NCI-H2081 (cell line): Measurements from ENCODE around the gene C1orf198.

Source experiments
- DNase-seq, 2 experiments: peaks; one replicate each; lab custom pipeline; 2025; lab: John Stamatoyannopoulos, UW

Gene C1orf198

GRCh38 chr1:230833511-230833910 lies 34.8 kb downstream of the C1orf198 start:
- DNase-seq, result no peak

- no peak for DNase-seq
Measured at GRCh38 chr1:230832476-230832875, 35.8 kb downstream of the C1orf198 start.

DNA sequence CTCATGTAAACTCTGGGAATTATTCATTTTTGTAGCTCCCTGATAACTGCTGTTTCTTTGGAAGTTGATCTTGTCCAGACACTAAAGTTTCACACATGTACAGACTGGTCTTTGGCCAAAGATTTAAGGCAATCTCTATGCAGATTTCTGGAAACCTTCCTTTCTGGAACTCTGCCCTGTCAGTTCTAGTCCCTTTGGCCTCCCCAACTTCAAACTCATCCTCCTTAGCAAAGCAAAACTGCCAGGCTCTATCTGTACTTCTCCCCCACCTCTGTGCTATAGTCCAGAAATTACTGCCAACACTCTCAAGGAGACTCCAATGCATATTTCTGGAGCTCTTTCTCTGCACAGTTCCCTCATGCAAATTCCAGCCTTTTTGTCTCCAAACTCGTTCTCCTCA lies 36.5 kb downstream of the C1orf198 start:
- no peak for DNase-seq

DNA sequence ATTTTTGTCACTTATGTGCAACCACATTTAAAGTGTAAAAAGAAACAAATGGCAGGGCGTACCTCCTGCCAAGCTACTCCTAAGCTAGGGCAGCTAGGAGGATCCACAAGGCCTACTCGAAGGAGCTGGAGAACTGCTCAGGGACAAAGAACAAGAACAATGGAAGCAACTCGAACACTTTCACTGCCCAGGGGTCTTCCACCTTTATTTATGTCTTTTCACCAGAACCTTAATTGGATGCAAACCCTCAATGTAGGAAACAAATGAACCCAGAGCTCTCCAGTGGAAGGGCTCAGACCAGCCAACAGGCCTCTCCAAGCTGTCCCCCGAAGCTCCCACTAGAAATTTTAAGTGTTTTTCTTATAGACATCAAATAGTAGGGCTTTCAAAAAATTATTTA lies 39.9 kb downstream of the C1orf198 start:
- no peak for DNase-seq

GRCh38 chr1:230827801-230828200 lies 40.5 kb downstream of the C1orf198 start:
- DNase-seq, result no peak

DNA sequence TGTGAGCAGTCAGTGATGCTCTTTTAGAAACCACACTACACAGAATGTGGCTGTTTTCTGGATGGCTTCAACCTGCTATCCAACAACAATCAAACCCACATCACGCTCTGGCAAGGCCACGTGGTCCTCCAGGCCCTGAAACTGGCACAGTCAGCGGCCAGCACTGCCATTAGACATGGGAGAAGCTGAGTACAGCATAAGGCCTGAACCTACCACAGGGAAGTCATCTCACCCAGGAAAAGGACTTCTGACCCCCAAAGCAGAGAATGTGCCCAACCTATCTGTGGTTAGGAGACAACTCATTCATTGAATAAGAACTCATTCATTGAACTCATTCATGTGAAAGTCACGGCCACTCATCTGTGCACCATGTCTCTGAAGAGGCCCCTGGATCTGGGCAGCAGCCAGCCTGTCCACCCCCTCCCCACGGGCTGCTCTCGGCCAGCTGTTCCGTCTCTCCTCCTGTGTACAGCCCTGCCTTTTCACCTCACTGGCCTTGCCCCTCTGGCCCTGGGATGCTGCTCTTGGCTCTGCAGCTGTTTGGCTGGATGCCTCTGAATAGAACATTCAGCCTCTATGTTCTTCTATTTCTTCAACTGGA lies 41.1 kb downstream of the C1orf198 start:
- DNase-seq, result no peak

DNA sequence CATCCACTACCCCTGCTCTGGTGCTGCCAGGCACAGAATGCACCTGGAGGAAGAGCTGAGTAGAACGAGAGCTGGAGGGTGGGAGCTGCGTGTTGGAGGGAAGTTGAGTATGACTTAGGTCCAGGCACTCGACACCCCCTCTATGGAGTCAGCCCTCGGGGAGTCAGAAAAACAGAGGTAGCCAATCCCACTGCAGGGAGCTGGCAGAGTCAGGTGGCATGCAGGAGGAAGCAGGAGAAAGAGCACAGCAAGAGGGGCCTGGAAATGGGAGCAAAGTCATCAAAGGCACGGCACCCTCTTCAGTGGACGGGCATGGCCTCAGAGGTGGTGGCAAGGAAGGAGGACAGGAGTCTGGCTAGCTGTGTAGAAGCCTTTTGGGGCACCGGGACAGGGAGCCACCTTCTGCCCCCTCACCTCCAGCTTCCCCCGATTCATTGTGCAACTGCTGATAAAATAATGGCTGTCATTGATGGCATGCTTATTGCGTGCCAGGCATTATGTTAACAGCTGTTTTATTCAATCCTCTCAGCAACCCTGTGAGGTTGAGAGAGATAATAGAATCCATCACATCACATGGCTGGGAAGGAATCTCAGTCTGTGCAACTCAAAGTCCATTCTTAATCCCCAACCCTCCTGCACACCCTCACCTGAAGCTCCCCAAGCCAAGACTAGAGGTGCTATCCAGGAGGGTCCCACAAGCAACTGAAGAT lies 42.0 kb downstream of the C1orf198 start:
- DNase-seq, result no peak

GRCh38 chr1:230825761-230826160 lies 42.6 kb downstream of the C1orf198 start:
- DNase-seq, result no peak

DNA sequence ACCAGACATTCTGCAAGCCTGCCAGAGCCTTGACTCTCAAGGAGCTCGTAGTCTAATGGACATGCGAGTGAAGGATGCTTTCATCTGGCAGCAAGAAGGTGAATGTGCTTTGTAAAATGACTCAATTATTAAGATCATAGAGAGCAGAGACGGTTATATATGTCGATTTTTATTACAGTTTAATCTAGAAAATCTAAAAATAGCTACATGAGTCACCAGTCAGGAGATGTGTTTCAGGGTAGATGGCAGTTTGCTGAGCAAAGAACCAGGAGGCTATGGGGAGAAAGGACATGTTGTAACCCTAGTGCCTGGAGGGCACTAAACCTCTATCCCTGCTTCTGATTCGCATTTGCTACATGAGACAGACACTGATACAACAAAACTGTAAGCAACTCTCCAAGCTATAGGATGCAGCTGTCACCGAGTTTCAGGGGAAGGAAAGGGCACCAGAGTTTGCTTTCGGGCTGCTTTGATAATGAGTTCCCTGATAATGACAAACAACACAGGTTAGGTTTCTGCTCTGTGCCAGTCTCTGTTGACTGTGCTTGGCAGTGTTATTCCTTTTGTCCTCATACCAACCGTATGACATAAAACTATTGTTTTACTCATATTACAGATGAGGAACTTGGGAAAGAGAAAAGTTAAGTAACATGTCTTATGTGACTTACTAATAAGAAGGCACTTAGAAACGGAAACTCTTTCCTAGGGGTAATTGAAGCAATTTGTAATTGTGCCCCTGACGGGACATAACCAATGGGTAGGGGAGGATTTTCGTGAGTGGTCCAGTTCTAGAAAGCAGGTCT lies 43.2 kb downstream of the C1orf198 start:
- peak in 1 of 2 experiments; percentile 21 for DNase-seq

GRCh38 chr1:230824551-230824918 lies 43.8 kb downstream of the C1orf198 start:
- no peak for DNase-seq

DNA sequence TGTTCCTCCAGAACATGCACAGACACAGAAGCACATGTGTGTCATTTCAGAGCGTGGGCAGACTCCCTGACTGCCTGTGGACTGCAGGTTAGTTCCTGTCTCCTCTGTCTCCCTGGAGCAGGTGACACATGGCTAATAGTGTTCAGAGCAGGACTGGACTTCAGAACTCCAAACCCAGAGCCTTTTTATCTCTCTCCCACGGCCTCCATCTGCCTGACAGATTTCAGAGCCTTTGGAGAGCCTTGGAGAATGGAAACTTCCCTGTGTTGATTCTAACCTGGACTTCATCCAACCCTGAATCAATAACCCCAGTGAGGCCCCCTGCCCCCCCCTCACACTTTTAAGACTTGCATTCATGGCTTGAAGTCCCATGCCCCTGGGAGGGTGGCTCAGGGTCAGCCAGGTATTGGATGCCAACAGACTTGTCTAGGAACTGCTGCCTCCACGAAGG lies 44.4 kb downstream of the C1orf198 start:
- DNase-seq, result no peak

DNA sequence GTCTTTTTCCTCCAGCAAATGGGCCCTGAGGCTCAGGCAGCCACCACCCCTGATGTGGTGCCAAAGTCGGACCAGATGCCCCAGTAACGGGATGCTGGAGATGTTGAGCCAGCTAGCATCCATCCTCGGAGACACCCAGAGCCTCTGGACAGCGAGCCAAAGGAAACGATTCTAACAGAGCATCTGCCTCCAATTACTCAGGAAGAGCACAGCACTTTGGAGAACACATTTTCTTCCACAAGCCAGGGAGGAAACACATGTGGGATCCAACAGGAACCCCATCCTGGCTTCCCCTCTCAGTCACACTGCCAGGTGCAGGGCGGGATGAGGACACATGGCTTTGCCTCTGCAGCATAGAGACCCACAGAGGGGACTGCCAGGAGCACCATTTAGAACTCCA lies 44.9 kb downstream of the C1orf198 start:
- DNase-seq, result no peak

DNA sequence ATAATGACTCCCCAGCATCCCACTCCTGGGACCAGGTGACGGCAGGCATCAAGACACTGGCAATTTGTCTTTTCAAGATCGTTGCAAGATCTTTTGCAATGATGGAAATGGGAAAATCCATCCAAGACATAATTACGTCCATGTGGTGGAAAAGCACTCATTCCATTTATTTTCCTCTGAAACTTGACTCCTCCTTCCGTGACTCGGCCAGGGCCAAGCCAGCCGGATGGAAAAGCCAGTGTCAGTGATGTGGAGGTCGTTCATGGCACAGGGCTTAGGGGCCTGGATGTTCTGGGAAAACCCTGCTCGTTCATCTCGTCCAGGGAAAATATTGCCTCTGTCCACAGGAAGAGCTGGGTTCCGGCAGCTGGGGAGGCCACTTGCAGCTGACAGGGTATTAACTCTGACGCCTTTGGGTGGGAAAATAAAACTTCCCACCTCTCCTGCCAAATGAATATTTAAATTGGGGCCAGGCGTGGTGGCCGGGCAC lies 46.2 kb downstream of the C1orf198 start:
- DNase-seq, result no peak

GRCh38 chr1:230821346-230821745 lies 47.0 kb downstream of the C1orf198 start:
- no peak for DNase-seq

- DNase-seq, result no peak
Measured at GRCh38 chr1:230820568-230820967, 47.8 kb downstream of the C1orf198 start.

GRCh38 chr1:230819976-230820375 lies 48.3 kb downstream of the C1orf198 start:
- DNase-seq, result no peak

- DNase-seq, result no peak
Measured at GRCh38 chr1:230818901-230819300, 49.4 kb downstream of the C1orf198 start.

GRCh38 chr1:230818367-230818766 lies 50.0 kb downstream of the C1orf198 start:
- no peak for DNase-seq

- DNase-seq, result no peak
Measured at GRCh38 chr1:230816018-230816417, 52.3 kb downstream of the C1orf198 start.

DNA sequence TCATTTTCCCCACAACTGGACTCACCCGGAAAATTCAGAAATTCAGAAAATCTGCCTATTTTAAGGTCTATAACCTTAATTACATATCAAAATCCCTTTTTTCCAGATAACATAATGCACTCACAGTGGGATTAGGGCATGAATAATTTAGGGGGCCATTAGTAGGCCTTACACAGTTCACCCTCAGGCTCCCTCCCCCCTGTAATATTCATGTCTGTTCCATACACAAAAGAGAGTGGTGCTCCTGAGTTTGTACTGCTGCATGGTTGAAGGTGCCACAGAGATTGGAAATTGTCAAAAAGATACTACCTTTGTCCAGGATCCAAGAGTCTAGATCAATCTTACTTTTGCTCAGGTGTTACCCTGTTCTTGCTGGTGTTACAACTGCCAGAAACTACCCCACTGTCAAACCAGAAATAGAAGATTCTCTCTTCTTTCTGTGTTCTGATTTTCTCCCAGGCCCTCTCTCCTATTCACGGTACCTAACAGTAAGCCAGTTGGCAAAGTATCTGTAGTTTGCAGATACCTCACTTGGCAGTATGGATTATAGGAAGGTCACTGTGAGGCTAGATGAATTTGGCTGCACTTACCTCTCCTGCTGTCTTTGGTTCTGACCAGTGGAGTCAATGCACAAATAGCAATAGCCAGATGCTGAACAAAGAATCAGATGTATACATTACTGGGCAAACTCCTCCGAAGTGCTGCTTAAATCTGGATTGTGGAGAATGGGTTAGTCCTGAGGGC lies 53.2 kb downstream of the C1orf198 start:
- no peak for DNase-seq

DNA sequence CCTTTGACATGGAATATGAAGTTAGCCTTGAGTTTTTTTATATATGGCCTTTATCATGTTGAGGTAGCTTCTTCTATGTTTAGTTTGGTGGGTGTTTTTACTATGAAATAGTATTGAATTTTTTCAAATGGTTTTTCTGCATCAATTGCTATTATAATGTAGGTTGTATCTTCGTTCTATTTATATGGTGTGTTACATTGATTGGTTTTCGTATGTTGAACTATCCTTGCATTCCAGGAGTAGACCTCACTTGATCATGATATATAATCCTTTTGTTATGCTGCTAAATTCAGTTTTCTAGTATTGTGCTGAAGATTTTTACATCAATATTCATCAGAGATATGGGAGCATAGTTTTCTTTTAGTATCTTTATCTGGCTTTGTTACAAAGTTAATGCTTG lies 55.8 kb downstream of the C1orf198 start:
- no peak for DNase-seq
